ENCODE measurements around the gene SPATS2.

SPATS2 gene

GRCh38 chr12:49465132-49465531, 97.9 kb downstream of the SPATS2 start:
- Histone ChIP-seq H3K9ac (ENCODE audit: low read depth, low read length) (no peak overlapping the region), H3K9me3 (ENCODE audit: control insufficient read depth, insufficient read depth, low read length) (no peaks in the 10 kb centered on the region), H3K4me1 (ENCODE audit: insufficient read depth, low read length) (no peaks in the 10 kb centered on the region), H3K36me3 (ENCODE audit: insufficient read depth, low read length) (no peaks in the 10 kb centered on the region)

DNA sequence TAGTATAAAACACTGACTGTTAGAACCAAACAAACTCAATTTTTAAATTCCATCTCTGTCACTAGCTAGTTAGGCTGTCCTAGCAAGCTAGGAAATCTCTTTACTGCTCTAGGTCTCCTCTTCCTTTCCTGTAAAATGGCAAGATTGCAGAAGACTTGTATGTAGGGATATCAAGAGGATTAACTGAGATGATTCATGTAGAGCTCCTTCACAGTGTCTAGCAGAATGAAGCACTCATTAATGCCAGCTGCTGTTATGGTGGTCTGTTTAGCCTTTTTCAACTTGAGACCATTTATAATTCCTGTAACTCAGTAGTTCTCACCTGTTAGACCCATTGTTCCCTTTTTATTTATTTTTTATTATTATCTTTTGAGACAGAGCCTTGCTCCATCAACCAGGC, 103.7 kb downstream of the SPATS2 start:
- H3K4me1 ChIP-seq (ENCODE audit: insufficient read depth, low read length): no peaks in the 10 kb centered on the region
- H3K36me3 ChIP-seq (ENCODE audit: insufficient read depth, low read length): no peaks in the 10 kb centered on the region
- H3K9me3 ChIP-seq (ENCODE audit: control insufficient read depth, insufficient read depth, low read length): no peaks in the 10 kb centered on the region
- no peak overlapping the region for H3K9ac ChIP-seq (ENCODE audit: low read depth, low read length)

DNA sequence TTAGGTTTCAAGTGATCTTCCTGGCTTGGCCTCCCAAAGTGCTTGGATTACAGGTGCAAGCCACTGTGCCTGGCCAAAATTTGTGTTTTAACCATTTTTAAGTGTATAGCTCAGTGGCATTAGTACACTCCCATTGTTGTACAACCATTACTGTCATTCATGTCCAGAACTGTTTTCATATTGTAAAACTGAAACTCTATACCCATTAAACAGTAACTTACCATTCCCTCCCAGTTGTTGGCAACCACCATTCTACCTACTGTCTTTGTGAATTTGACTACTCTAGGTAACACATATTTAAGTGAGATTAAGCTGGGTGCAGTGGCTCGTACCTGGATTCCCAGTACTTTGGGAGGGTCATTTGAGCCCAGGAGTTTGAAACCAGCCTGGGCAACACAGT, 104.3 kb downstream of the SPATS2 start:
- H3K9me3 ChIP-seq (ENCODE audit: control insufficient read depth, insufficient read depth, low read length): no peaks in the 10 kb centered on the region
- peaks cover 4% of the 10 kb centered on the region; the same call in 1 of the 2 replicates for H3K4me1 ChIP-seq (ENCODE audit: insufficient read depth, low read length)
- no peak overlapping the region for H3K9ac ChIP-seq (ENCODE audit: low read depth, low read length)
- H3K36me3 ChIP-seq (ENCODE audit: insufficient read depth, low read length): no peaks in the 10 kb centered on the region

GRCh38 chr12:49476091-49476490, 108.8 kb downstream of the SPATS2 start:
- H3K36me3 ChIP-seq (ENCODE audit: insufficient read depth, low read length): no peaks in the 10 kb centered on the region
- no peaks in the 10 kb centered on the region for H3K9me3 ChIP-seq (ENCODE audit: control insufficient read depth, insufficient read depth, low read length)
- peaks cover 13% of the 10 kb centered on the region; the same call in 1 of the 2 replicates for H3K4me1 ChIP-seq (ENCODE audit: insufficient read depth, low read length)
- no peak overlapping the region for H3K9ac ChIP-seq (ENCODE audit: low read depth, low read length)

- peaks cover 32% of the 10 kb centered on the region for H3K4me1 ChIP-seq (ENCODE audit: insufficient read depth, low read length)
- H3K36me3 ChIP-seq (ENCODE audit: insufficient read depth, low read length): no peaks in the 10 kb centered on the region
- no peak overlapping the region for H3K9ac ChIP-seq (ENCODE audit: low read depth, low read length)
- H3K9me3 ChIP-seq (ENCODE audit: control insufficient read depth, insufficient read depth, low read length): no peaks in the 10 kb centered on the region
Observed at GRCh38 chr12:49478949-49479664, 111.8 kb downstream of the SPATS2 start.

GRCh38 chr12:49482095-49483051, 115.1 kb downstream of the SPATS2 start:
- no peaks in the 10 kb centered on the region for H3K36me3 ChIP-seq (ENCODE audit: insufficient read depth, low read length)
- H3K4me1 ChIP-seq (ENCODE audit: insufficient read depth, low read length): peaks cover 32% of the 10 kb centered on the region
- H3K9me3 ChIP-seq (ENCODE audit: control insufficient read depth, insufficient read depth, low read length): no peaks in the 10 kb centered on the region
- H3K9ac ChIP-seq (ENCODE audit: low read depth, low read length): no peak overlapping the region

- H3K36me3 ChIP-seq (ENCODE audit: insufficient read depth, low read length): no peaks in the 10 kb centered on the region
- no peak overlapping the region for H3K9ac ChIP-seq (ENCODE audit: low read depth, low read length)
- peaks cover 29% of the 10 kb centered on the region for H3K4me1 ChIP-seq (ENCODE audit: insufficient read depth, low read length)
- H3K9me3 ChIP-seq (ENCODE audit: control insufficient read depth, insufficient read depth, low read length): no peaks in the 10 kb centered on the region
Observed at GRCh38 chr12:49483619-49484018, 116.4 kb downstream of the SPATS2 start.

DNA sequence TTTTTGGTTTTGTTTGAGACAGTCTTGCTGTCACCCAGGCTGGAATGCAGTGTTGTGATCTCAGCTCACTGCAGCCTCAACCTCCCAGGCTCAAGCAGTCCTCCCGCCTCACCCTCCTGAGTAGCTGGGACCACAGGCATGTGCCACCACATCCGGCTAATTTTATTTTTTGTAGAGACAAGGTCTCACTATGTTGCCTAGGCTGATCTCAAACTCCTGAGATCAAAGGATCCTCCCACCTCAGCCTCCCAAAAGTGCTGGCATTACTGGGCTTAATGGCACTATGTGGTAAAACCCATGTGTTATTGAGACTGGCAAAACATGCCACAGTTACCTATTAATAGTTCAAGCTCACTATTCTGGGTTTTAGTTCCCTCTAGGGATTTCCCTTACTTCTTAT, 120.3 kb downstream of the SPATS2 start:
- Histone ChIP-seq H3K9me3 (ENCODE audit: control insufficient read depth, insufficient read depth, low read length) (no peaks in the 10 kb centered on the region), H3K9ac (ENCODE audit: low read depth, low read length) (no peak overlapping the region), H3K4me1 (ENCODE audit: insufficient read depth, low read length) (peaks cover 30% of the 10 kb centered on the region), H3K36me3 (ENCODE audit: insufficient read depth, low read length) (no peaks in the 10 kb centered on the region)

DNA sequence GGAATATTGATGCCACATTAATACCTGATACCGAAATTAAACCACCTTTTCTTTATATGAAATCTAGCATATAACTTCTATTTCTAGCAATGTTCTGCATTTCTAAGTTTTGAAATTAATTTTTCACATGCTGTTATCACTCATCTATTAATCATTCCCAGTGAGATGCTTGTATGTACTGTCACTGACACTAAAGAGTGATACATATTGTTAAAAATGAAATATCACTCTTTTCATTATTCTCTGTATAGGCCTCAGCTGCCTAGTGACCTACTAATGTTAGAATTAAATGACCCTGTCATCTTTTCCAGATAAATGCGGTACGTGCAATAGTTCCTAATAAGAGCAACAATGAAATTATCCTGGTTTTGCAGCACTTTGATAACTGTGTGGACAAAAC, 121.9 kb downstream of the SPATS2 start:
- Histone ChIP-seq H3K36me3 (ENCODE audit: insufficient read depth, low read length) (no peaks in the 10 kb centered on the region), H3K4me1 (ENCODE audit: insufficient read depth, low read length) (peaks cover 18% of the 10 kb centered on the region), H3K9ac (ENCODE audit: low read depth, low read length) (no peak overlapping the region)

DNA sequence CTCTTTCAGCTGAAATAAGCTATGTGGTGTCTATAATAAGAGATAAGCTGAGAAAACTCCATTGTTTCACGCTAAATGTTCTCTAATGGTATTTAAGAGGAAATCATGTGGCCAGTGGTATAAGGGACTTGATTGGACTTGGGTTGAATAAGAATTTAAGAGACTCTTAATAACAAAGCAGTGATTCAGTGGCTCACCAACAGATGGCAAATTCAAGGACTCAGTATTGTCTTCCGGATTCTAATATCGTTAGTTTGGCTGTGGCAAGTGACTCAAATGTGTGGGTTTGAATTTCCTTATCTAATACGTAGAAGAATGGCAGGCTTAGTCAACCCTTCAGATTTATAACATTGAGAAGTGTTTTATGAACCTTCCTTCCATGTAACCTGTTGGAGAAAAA, 122.5 kb downstream of the SPATS2 start:
- H3K9ac ChIP-seq (ENCODE audit: low read depth, low read length): no peak overlapping the region
- peaks cover 14% of the 10 kb centered on the region for H3K4me1 ChIP-seq (ENCODE audit: insufficient read depth, low read length)
- H3K9me3 ChIP-seq (ENCODE audit: control insufficient read depth, insufficient read depth, low read length): no peaks in the 10 kb centered on the region
- H3K36me3 ChIP-seq (ENCODE audit: insufficient read depth, low read length): no peaks in the 10 kb centered on the region

More for the DNA sequence above, 121.9 kb downstream of the SPATS2 start:
- no peaks in the 10 kb centered on the region for H3K9me3 ChIP-seq (ENCODE audit: control insufficient read depth, insufficient read depth, low read length)

DNA sequence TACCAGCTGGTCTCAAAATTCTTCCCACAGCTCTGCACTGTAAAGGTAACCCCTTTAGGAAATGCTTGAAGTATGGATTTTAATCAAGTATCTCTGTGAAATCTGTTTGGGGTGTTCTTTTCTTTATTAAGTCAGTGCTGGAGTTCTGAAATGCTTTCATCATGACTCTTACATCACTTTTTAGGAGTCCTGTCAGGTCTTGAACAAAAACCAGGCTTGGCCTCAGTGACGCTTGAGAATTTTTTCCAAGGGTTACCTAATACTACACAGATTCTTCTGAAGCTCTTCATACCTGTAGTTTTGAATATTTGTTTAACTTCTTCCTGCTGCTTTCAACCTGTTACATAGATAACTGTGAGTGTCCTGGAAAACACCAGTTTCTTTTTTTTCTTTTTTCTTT, 124.6 kb downstream of the SPATS2 start:
- H3K9ac ChIP-seq (ENCODE audit: low read depth, low read length): no peak overlapping the region
- peaks cover 14% of the 10 kb centered on the region for H3K4me1 ChIP-seq (ENCODE audit: insufficient read depth, low read length)
- no peaks in the 10 kb centered on the region for H3K9me3 ChIP-seq (ENCODE audit: control insufficient read depth, insufficient read depth, low read length)
- H3K36me3 ChIP-seq (ENCODE audit: insufficient read depth, low read length): no peaks in the 10 kb centered on the region

DNA sequence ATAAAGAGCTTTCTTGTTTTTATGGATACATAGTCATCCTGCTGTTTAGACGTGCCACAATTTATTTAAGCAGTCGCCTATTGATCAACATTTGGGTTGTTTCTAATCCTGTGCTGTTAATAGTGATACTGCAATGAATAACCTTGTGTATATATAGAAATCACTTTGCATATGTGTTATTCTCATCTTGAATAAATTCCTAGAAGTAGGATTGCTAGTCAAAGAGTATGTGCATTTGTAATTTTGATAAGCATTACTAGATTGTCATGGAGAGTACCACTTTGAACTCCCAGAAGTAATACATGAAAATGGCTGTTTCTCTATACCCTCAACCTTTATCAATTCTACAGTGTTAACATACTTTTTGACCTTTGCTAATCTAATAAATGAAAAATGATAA, 126.6 kb downstream of the SPATS2 start:
- Histone ChIP-seq H3K36me3 (ENCODE audit: insufficient read depth, low read length) (no peaks in the 10 kb centered on the region), H3K4me1 (ENCODE audit: insufficient read depth, low read length) (peaks cover 14% of the 10 kb centered on the region), H3K9ac (ENCODE audit: low read depth, low read length) (no peak overlapping the region), H3K9me3 (ENCODE audit: control insufficient read depth, insufficient read depth, low read length) (no peaks in the 10 kb centered on the region)

GRCh38 chr12:49496417-49497360, 129.4 kb downstream of the SPATS2 start:
- Histone ChIP-seq H3K9me3 (ENCODE audit: control insufficient read depth, insufficient read depth, low read length) (no peaks in the 10 kb centered on the region), H3K4me1 (ENCODE audit: insufficient read depth, low read length) (no peaks in the 10 kb centered on the region), H3K9ac (ENCODE audit: low read depth, low read length) (no peak overlapping the region), H3K36me3 (ENCODE audit: insufficient read depth, low read length) (no peaks in the 10 kb centered on the region)

- H3K9me3 ChIP-seq (ENCODE audit: control insufficient read depth, insufficient read depth, low read length): no peaks in the 10 kb centered on the region
- H3K36me3 ChIP-seq (ENCODE audit: insufficient read depth, low read length): no peaks in the 10 kb centered on the region
- no peaks in the 10 kb centered on the region for H3K4me1 ChIP-seq (ENCODE audit: insufficient read depth, low read length)
- H3K9ac ChIP-seq (ENCODE audit: low read depth, low read length): no peak overlapping the region
Observed at GRCh38 chr12:49501895-49502294, 134.6 kb downstream of the SPATS2 start.

Data from ES-I3 (cell line).